IMR-90 (cell line): ENCODE data around the gene HSBP1L1. TPM values are rescaled to one million over a fixed set of nuclear protein-coding genes. Genes with fewer than 3 reads are reported as not detected.
"Not testable (repeated sequence)": the region's sequence is repeated elsewhere in the genome, so short reads cannot be mapped to it uniquely, and the experiment has no call there.

Experiments used
- ATAC-seq: fragments of 200-7000 bp; cut with Tn5 transposase; 2 replicates; pipeline ENCODE4 v1.9.1; 2020; ENCODE audit warnings: low read depth, mild to moderate bottlenecking, moderate library complexity
- BruUV-seq: library from RNA; stranded (reverse); fragments of 400-500 nt; replicated peaks from 2 replicates; lab custom pipeline; 2021; lab: Mats Ljungman, UMichigan
- CTCF ChIA-PET: fragments of 300-600 bp; formaldehyde crosslinking; extraction: SDS; loops from one replicate; lab custom pipeline; 2021; ENCODE audit warnings: antibody characterized with exemption; lab: Yijun Ruan, JAX
- POLR2A ChIA-PET: fragments of 300-600 bp; sonication (Branson Sonifier 250); formaldehyde crosslinking; loops from one replicate; lab custom pipeline; 2022; ENCODE audit warnings: antibody characterized with exemption; ENCODE audit not compliant: unreplicated experiment; lab: Charles Lee
- DNase-seq: peaks from one replicate; pipeline ENCODE4 v3.0.0; 2013
- H2AFZ ChIP-seq: replicated peaks from 2 replicates; pipeline ENCODE3; 2013; ENCODE audit warnings: low read length, mild to moderate bottlenecking; ENCODE audit not compliant: poor library complexity
- H2AK5ac ChIP-seq: 2 replicates; pipeline ENCODE4 v1.6.1; 2013; ENCODE audit warnings: low read depth, low read length, inconsistent platforms
- H2AK9ac ChIP-seq: replicated peaks from 2 replicates; pipeline ENCODE3; 2013; ENCODE audit warnings: mild to moderate bottlenecking, low read depth, low read length, moderate library complexity; ENCODE audit not compliant: poor library complexity
- H2BK120ac ChIP-seq: 2 replicates; pipeline ENCODE4 v1.6.1; 2013; ENCODE audit warnings: low read depth, low read length, inconsistent platforms
- H2BK15ac ChIP-seq: 3 replicates; pipeline ENCODE4 v1.6.1; 2013; ENCODE audit warnings: low read depth, low read length, inconsistent platforms
- H2BK20ac ChIP-seq: 2 replicates; pipeline ENCODE4 v1.6.1; 2013; ENCODE audit warnings: low read depth, mild to moderate bottlenecking, inconsistent platforms, low read length, moderate library complexity
- H2BK5ac ChIP-seq: 2 replicates; pipeline ENCODE4 v1.6.1; 2013; ENCODE audit warnings: mild to moderate bottlenecking, low read depth, low read length, inconsistent platforms; ENCODE audit not compliant: poor library complexity, severe bottlenecking
- H3K14ac ChIP-seq: replicated peaks from 2 replicates; pipeline ENCODE4 v1.6.1; 2013; ENCODE audit warnings: low read depth, low read length, inconsistent platforms
- H3K18ac ChIP-seq: 2 replicates; pipeline ENCODE4 v1.6.1; 2013; ENCODE audit warnings: low read depth, low read length, control low read depth
- H3K23ac ChIP-seq: 2 replicates; pipeline ENCODE4 v1.6.1; 2013; ENCODE audit warnings: low read depth, low read length, inconsistent platforms
- H3K27ac ChIP-seq: 2 replicates; pipeline ENCODE4 v1.5.1; 2013; ENCODE audit warnings: mild to moderate bottlenecking, control low read depth, low read length; ENCODE audit not compliant: insufficient read depth
- H3K27me3 ChIP-seq: 2 replicates; pipeline ENCODE4 v1.6.1; 2013; ENCODE audit warnings: low read length; ENCODE audit not compliant: control insufficient read depth, insufficient read depth
- H3K36me3 ChIP-seq: 2 replicates; pipeline ENCODE4 v1.6.1; 2013; ENCODE audit warnings: low read length, mixed read lengths; ENCODE audit not compliant: control insufficient read depth, insufficient read depth
- H3K4ac ChIP-seq: 2 replicates; pipeline ENCODE4 v1.6.1; 2013; ENCODE audit warnings: low read depth, low read length, inconsistent platforms
- H3K4me1 ChIP-seq: 2 replicates; pipeline ENCODE4 v1.6.1; 2013; ENCODE audit warnings: low read length, mixed read lengths; ENCODE audit not compliant: control insufficient read depth, insufficient read depth
- H3K4me2 ChIP-seq: 2 replicates; pipeline ENCODE4 v1.6.1; 2013; ENCODE audit warnings: low read depth, mild to moderate bottlenecking, control low read depth, low read length, moderate library complexity
- H3K4me3 ChIP-seq: 2 replicates; pipeline ENCODE4 v1.5.1; 2013; ENCODE audit warnings: low read depth, mild to moderate bottlenecking, control low read depth, low read length, moderate library complexity; ENCODE audit not compliant: insufficient read depth
- H3K56ac ChIP-seq: 2 replicates; pipeline ENCODE4 v1.6.1; 2013; ENCODE audit warnings: low read length, inconsistent platforms; ENCODE audit not compliant: insufficient read depth; ENCODE audit errors: extremely low read depth
- H3K79me1 ChIP-seq, 2 experiments: 2 replicates each; pipeline ENCODE4 v1.6.1; 2013; ENCODE audit warnings: low read length in 2 of 2, inconsistent platforms in 1 of 2, low read depth in 1 of 2
- H3K9ac ChIP-seq: 2 replicates; pipeline ENCODE4 v1.6.1; 2013; ENCODE audit warnings: low read depth, low read length, control low read depth
- H3K9me1 ChIP-seq: 2 replicates; pipeline ENCODE4 v1.6.1; 2013; ENCODE audit warnings: low read length, inconsistent platforms; ENCODE audit not compliant: insufficient read depth
- H3K9me3 ChIP-seq: 2 replicates; pipeline ENCODE4 v1.6.1; 2013; ENCODE audit warnings: low read length; ENCODE audit not compliant: control insufficient read depth, insufficient read depth
- H4K20me1 ChIP-seq: 2 replicates; pipeline ENCODE4 v1.6.1; 2013; ENCODE audit warnings: low read length, inconsistent platforms; ENCODE audit not compliant: insufficient read depth
- H4K5ac ChIP-seq: 2 replicates; pipeline ENCODE4 v1.6.1; 2013; ENCODE audit warnings: mild to moderate bottlenecking, low read depth, low read length, control low read depth
- H4K8ac ChIP-seq, 2 experiments: 2 replicates each; pipeline ENCODE4 v1.6.1; 2013; ENCODE audit warnings: low read depth in 2 of 2, low read length in 2 of 2, control low read depth in 1 of 2, inconsistent platforms in 1 of 2
- H4K91ac ChIP-seq: 2 replicates; pipeline ENCODE4 v1.6.1; 2013; ENCODE audit warnings: low read depth, low read length, inconsistent platforms; ENCODE audit not compliant: insufficient read depth
- WGBS, 2 experiments: methylation state at CpG; one replicate each; pipeline versions ENCODE4 v1.1.5 to v1.1.7; 2013; ENCODE audit warnings: missing lambda C conversion rate in 2 of 2; ENCODE audit not compliant: insufficient read length in 1 of 2; ENCODE audit errors: extremely low coverage in 2 of 2; 5-methylcytosine and 5-hydroxymethylcytosine counted together
- dilution Hi-C: fragments of 300-500 bp; cut with HindIII; formaldehyde crosslinking; loops from one replicate; pipeline ENCODE4 v1.14.3; 2018; ENCODE audit warnings: low sequenced_read_pairs; ENCODE audit not compliant: unreplicated experiment
- in situ Hi-C: fragments of 300-500 bp; cut with MboI; formaldehyde crosslinking; loops from 3 replicates; pipeline ENCODE4 v1.14.3; 2019; ENCODE audit warnings: low sequenced_read_pairs, inconsistent platforms, mixed read lengths
- intact Hi-C: fragments of 100-400 bp; cut with micrococcal nuclease; formaldehyde crosslinking; loops from 2 replicates; pipeline ENCODE4 v1.10.0; 2022
- polyA plus RNA-seq, 3 experiments: library from polyadenylated mRNA; depleted of rRNA; stranded (reverse); fragments of >200 nt; gene quantifications; 2 replicates each; pipeline ENCODE4 v1.2.3, GENCODE V29; 2012; ENCODE audit warnings: low replicate concordance in 1 of 3
- total RNA-seq: library from RNA; depleted of rRNA; stranded (reverse); fragments of >200 nt; gene quantifications from 2 replicates; pipeline ENCODE4 v1.2.3, GENCODE V29; 2012

Gene HSBP1L1
- total and polyA plus RNA-seq, 2 of the 4 experiments (the other 2 are of a cell fraction): 8.6 to 18.0 TPM

- in situ Hi-C loops, H2BK15ac ChIP-seq, H3K14ac ChIP-seq, H2AK5ac ChIP-seq, H3K4me1 ChIP-seq, H3K56ac ChIP-seq, CTCF ChIA-PET, H2BK120ac ChIP-seq, H3K4ac ChIP-seq, H2BK20ac ChIP-seq, H3K18ac ChIP-seq, H3K27ac ChIP-seq, ATAC-seq, H2AFZ ChIP-seq, dilution Hi-C loops, H4K8ac ChIP-seq, DNase-seq, H3K9ac ChIP-seq, H3K4me2 ChIP-seq, H3K27me3 ChIP-seq, H3K4me3 ChIP-seq, H3K36me3 ChIP-seq, BruUV-seq, POLR2A ChIA-PET, H2AK9ac ChIP-seq, intact Hi-C loops, H4K5ac ChIP-seq, H3K23ac ChIP-seq, H2BK5ac ChIP-seq, H3K9me3 ChIP-seq, H4K20me1 ChIP-seq, H3K9me1 ChIP-seq, H4K91ac ChIP-seq, H3K79me1 ChIP-seq: not testable (repeated sequence)
- WGBS, 2 experiments: 50% methylated on average over 1 of the region's 2 CpGs; no CpG with 5 or more reads in 1 of the 2 experiments
Measured at GRCh38 chr18:79999701-80000100, 35.3 kb downstream of the HSBP1L1 start.
